Mesodermal cell (in vitro differentiated cells): ENCODE data around the gene COL4A1.

Experiments
- H3K27ac ChIP-seq: 2 replicates; pipeline ENCODE4 v1.7.0; 2013; ENCODE audit warnings: mild to moderate bottlenecking, low read depth, low read length, moderate library complexity; ENCODE audit not compliant: severe bottlenecking
- H3K36me3 ChIP-seq: 2 replicates; pipeline ENCODE4 v1.7.1; 2013; ENCODE audit warnings: mild to moderate bottlenecking, low read length, moderate library complexity; ENCODE audit not compliant: control insufficient read depth, insufficient read depth
- H3K4me1 ChIP-seq: one replicate; pipeline ENCODE4 v1.7.1; 2013; ENCODE audit warnings: mild to moderate bottlenecking, low read length; ENCODE audit not compliant: insufficient read depth, control insufficient read depth, poor library complexity, severe bottlenecking
- H3K4me3 ChIP-seq: 2 replicates; pipeline ENCODE4 v1.7.0; 2013; ENCODE audit warnings: low read length, control low read depth, mild to moderate bottlenecking; ENCODE audit not compliant: insufficient read depth, poor library complexity, severe bottlenecking; ENCODE audit errors: extremely low read depth
- H3K9me3 ChIP-seq: 2 replicates; pipeline ENCODE4 v1.7.1; 2013; ENCODE audit warnings: mild to moderate bottlenecking, low read length, moderate library complexity; ENCODE audit not compliant: control insufficient read depth
- WGBS, 2 experiments: methylation state at CpG; one replicate each; pipeline ENCODE4 v1.1.5; 2013; ENCODE audit warnings: missing lambda C conversion rate in 2 of 2; ENCODE audit not compliant: insufficient coverage in 2 of 2; 5-methylcytosine and 5-hydroxymethylcytosine counted together

Gene COL4A1

GRCh38 chr13:110138010-110138699 is 168.8 kb downstream of the COL4A1 start:
- 1 to 2% methylated on average over 46 to 58 of the region's 60 CpGs for WGBS, 2 experiments
- H3K27ac ChIP-seq, result peak overlapping the region; percentile 74

GRCh38 chr13:110137680-110138009 is 169.3 kb downstream of the COL4A1 start:
- Histone ChIP-seq H3K4me1 (peaks cover 30% of the 10 kb centered on the region), H3K4me3 (peak overlapping the region; percentile 42), H3K27ac (peak overlapping the region; percentile 74), H3K36me3 (no peaks in the 10 kb centered on the region), H3K9me3 (no peaks in the 10 kb centered on the region)
- 0 to 1% methylated on average over 2 to 7 of the region's 7 CpGs for WGBS, 2 experiments

More at GRCh38 chr13:110138010-110138699, 168.8 kb downstream of the COL4A1 start:
- no peaks in the 10 kb centered on the region for H3K36me3 ChIP-seq
- H3K4me3 ChIP-seq, result peak overlapping the region; percentile 42
- H3K9me3 ChIP-seq, result no peaks in the 10 kb centered on the region
- peaks cover 25% of the 10 kb centered on the region for H3K4me1 ChIP-seq

GRCh38 chr13:110136660-110137585 is 170.0 kb downstream of the COL4A1 start:
- Histone ChIP-seq H3K4me1 (peaks cover 37% of the 10 kb centered on the region), H3K4me3 (no peak overlapping the region), H3K9me3 (no peaks in the 10 kb centered on the region), H3K36me3 (no peaks in the 10 kb centered on the region), H3K27ac (no peak overlapping the region)
- WGBS, 2 experiments, result 26 to 49% methylated on average over 6 to 9 of the region's 16 CpGs

- Histone ChIP-seq H3K4me1 (peaks cover 45% of the 10 kb centered on the region), H3K4me3 (no peak overlapping the region), H3K27ac (no peak overlapping the region), H3K9me3 (no peaks in the 10 kb centered on the region), H3K36me3 (no peaks in the 10 kb centered on the region)
- 82 to 90% methylated on average over 1 to 2 of the region's 5 CpGs for WGBS, 2 experiments
Observed at GRCh38 chr13:110135977-110136597, 170.9 kb downstream of the COL4A1 start.

GRCh38 chr13:110134801-110135200 is 172.2 kb downstream of the COL4A1 start:
- Histone ChIP-seq H3K4me1 (peaks cover 51% of the 10 kb centered on the region), H3K9me3 (no peaks in the 10 kb centered on the region), H3K27ac (peak overlapping the region; percentile 41), H3K36me3 (no peaks in the 10 kb centered on the region), H3K4me3 (no peak overlapping the region)
- 33 to 43% methylated on average over 4 to 6 of the region's 8 CpGs for WGBS, 2 experiments

- Histone ChIP-seq H3K36me3 (no peaks in the 10 kb centered on the region), H3K4me1 (peaks cover 53% of the 10 kb centered on the region), H3K9me3 (peaks cover 6% of the 10 kb centered on the region), H3K27ac (no peak overlapping the region), H3K4me3 (no peak overlapping the region)
- 91 to 95% methylated on average over 8 to 9 of the region's 10 CpGs for WGBS, 2 experiments
Observed at GRCh38 chr13:110133425-110134235, 173.3 kb downstream of the COL4A1 start.

- Histone ChIP-seq H3K9me3 (peaks cover 8% of the 10 kb centered on the region), H3K27ac (peak overlapping the region; percentile 2), H3K36me3 (no peaks in the 10 kb centered on the region), H3K4me1 (peaks cover 59% of the 10 kb centered on the region), H3K4me3 (no peak overlapping the region)
- WGBS, 2 experiments, result 62 to 63% methylated on average over 11 to 13 of the region's 16 CpGs
Observed at GRCh38 chr13:110132225-110132982, 174.6 kb downstream of the COL4A1 start.

- no peak overlapping the region for H3K4me3 ChIP-seq
- no peak overlapping the region for H3K27ac ChIP-seq
- peaks cover 59% of the 10 kb centered on the region for H3K4me1 ChIP-seq
- peaks cover 8% of the 10 kb centered on the region for H3K9me3 ChIP-seq
- WGBS, 2 experiments, result 81 to 91% methylated on average over 7 to 9 of the region's 11 CpGs
- H3K36me3 ChIP-seq, result no peaks in the 10 kb centered on the region
Observed at GRCh38 chr13:110131424-110131823, 175.5 kb downstream of the COL4A1 start.

- Histone ChIP-seq H3K36me3 (no peaks in the 10 kb centered on the region), H3K9me3 (peaks cover 8% of the 10 kb centered on the region), H3K4me3 (no peak overlapping the region), H3K27ac (no peak overlapping the region), H3K4me1 (peaks cover 69% of the 10 kb centered on the region)
- WGBS, 2 experiments, result 87 to 94% methylated on average over 2 to 3 of the region's 3 CpGs
Observed at GRCh38 chr13:110130431-110130830, 176.5 kb downstream of the COL4A1 start.
